ENCODE data around the gene PSMA1. TPM values are rescaled to one million over a fixed set of nuclear protein-coding genes. Genes with fewer than 3 reads are reported as not detected.

Gene PSMA1
- total and polyA plus RNA-seq, 2 of the 13 experiments (the other 11 are each of a cell fraction or from before 2014, with no cell fraction given) = 188 to 229 TPM

DNA sequence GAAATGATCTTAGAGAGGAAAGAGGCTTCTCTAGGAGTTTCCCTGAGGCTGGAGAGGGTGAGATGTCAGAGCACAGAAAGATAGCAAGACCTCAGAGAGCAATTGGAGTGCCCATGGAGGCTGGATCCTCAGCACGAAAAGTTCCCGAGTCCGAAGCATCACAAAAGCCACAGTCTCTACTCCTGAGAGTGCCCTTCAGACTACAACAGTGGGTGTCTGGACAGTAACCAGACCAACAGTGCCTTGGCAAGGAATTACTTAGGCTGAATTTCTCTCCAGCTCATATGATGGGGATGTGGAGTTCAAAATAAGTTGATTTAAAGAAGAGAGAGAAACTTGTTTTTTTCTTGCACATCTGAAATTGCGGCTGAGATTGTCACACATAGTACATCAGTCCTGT is 31.9 kb upstream of the PSMA1 start:
- no peak for ATAC-seq
- no peaks in the 10 kb centered on the region for H3K9me3 ChIP-seq (ENCODE audit: low read length)
- no peak overlapping the region for H3K27ac ChIP-seq (ENCODE audit: extremely low read length, insufficient read depth, low read length)
- H3K36me3 ChIP-seq (replicated peaks in 1 of 2; ENCODE audit: control insufficient read depth in 1 of 2, insufficient read depth in 2 of 2, low read length in 2 of 2) = peaks cover 1 to 4% of the 10 kb centered on the region in 2 experiments; a peak in 2 of 5 replicates
- H4K20me1 ChIP-seq (ENCODE audit: insufficient read depth, low read length) = no peaks in the 10 kb centered on the region
- no peak overlapping the region for H3K4me3 ChIP-seq (replicated peaks in 1 of 3; ENCODE audit: insufficient read depth in 1 of 3, low read depth in 2 of 3, low read length in 3 of 3)
- ChIA-PET CTCF (ENCODE audit: low intra/inter-chr PET ratio, low total read pairs) (no interaction called here), POLR2A (no interaction called here)
- no peaks in the 10 kb centered on the region for H3K27me3 ChIP-seq (ENCODE audit: control insufficient read depth in 1 of 2, insufficient read depth in 2 of 2, low read length in 2 of 2)
- H3K9ac ChIP-seq (ENCODE audit: insufficient read depth, low read depth, low read length) = no peak overlapping the region
- H3K79me2 ChIP-seq (ENCODE audit: insufficient read depth, low read length) = no peaks in the 10 kb centered on the region
- no TSS peak for BruUV-seq (replicated peaks)
- intact Hi-C loops (cut with micrococcal nuclease; ENCODE audit: unreplicated experiment) = no loop called here
- in situ Hi-C loops (cut with HindIII; ENCODE audit: extremely low pct_ligation_motif_present, low pct_unique_long_range_greater_than_20kb) = no loop called here
- no peak for FAIRE-seq
- H3K4me2 ChIP-seq (ENCODE audit: low read depth, low read length) = no peak overlapping the region
- 92% methylated on average over 4 of the region's 4 CpGs for WGBS (ENCODE audit: low lambda C conversion rate)
- H3K4me1 ChIP-seq (ENCODE audit: insufficient read depth, low read length) = peaks cover 8% of the 10 kb centered on the region
- H2AFZ ChIP-seq (ENCODE audit: low read length) = no peak overlapping the region
- no peak for DNase-seq (ENCODE audit: low spot score)
- TF ChIP-seq, protein P1, sequence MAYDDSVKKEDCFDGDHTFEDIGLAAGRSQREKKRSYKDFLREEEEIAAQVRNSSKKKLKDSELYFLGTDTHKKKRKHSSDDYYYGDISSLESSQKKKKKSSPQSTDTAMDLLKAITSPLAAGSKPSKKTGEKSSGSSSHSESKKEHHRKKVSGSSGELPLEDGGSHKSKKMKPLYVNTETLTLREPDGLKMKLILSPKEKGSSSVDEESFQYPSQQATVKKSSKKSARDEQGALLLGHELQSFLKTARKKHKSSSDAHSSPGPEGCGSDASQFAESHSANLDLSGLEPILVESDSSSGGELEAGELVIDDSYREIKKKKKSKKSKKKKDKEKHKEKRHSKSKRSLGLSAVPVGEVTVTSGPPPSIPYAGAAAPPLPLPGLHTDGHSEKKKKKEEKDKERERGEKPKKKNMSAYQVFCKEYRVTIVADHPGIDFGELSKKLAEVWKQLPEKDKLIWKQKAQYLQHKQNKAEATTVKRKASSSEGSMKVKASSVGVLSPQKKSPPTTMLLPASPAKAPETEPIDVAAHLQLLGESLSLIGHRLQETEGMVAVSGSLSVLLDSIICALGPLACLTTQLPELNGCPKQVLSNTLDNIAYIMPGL (CRISPR knock-in tag; IDR thresholded peaks at IDR 0.05; ENCODE audit: borderline replicate concordance in 1 of 2, low read depth in 1 of 2) = no peak
- no peak for TF ChIP-seq ZNF761 (CRISPR knock-in tag; conservative IDR thresholded peaks at IDR 0.05)
- no peak for TF ChIP-seq HOXA9 (CRISPR knock-in tag; IDR thresholded peaks at IDR 0.05; ENCODE audit: borderline replicate concordance)
- TF ChIP-seq CBFB (CRISPR knock-in tag; IDR thresholded peaks at IDR 0.05) = no peak
- TF ChIP-seq, protein P2, sequence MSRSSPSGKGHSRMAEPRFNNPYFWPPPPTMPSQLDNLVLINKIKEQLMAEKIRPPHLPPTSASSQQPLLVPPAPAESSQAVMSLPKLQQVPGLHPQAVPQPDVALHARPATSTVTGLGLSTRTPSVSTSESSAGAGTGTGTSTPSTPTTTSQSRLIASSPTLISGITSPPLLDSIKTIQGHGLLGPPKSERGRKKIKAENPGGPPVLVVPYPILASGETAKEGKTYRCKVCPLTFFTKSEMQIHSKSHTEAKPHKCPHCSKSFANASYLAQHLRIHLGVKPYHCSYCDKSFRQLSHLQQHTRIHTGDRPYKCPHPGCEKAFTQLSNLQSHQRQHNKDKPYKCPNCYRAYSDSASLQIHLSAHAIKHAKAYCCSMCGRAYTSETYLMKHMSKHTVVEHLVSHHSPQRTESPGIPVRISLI (CRISPR knock-in tag; IDR thresholded peaks at IDR 0.05; ENCODE audit: borderline replicate concordance) = no peak
- no peak for TF ChIP-seq HNRNPL (IDR thresholded peaks at IDR 0.05; ENCODE audit: low read depth, low read length)
- TF ChIP-seq ZNF264 (CRISPR knock-in tag; IDR thresholded peaks at IDR 0.05) = no peak
- TF ChIP-seq, protein P3, sequence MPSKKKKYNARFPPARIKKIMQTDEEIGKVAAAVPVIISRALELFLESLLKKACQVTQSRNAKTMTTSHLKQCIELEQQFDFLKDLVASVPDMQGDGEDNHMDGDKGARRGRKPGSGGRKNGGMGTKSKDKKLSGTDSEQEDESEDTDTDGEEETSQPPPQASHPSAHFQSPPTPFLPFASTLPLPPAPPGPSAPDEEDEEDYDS (CRISPR knock-in tag; IDR thresholded peaks at IDR 0.05) = no peak
- no peak for TF ChIP-seq FOXA3 (CRISPR knock-in tag; IDR thresholded peaks at IDR 0.05)
- no peak for TF ChIP-seq ZNF879 (CRISPR knock-in tag; IDR thresholded peaks at IDR 0.05)
- TF ChIP-seq RXRB (CRISPR knock-in tag; IDR thresholded peaks at IDR 0.05; ENCODE audit: borderline replicate concordance) = no peak
- no peak for TF ChIP-seq IRX3 (CRISPR knock-in tag; IDR thresholded peaks at IDR 0.05; ENCODE audit: borderline replicate concordance, low read depth)
- TF ChIP-seq ZSCAN21 (CRISPR knock-in tag; IDR thresholded peaks at IDR 0.05; ENCODE audit: borderline replicate concordance) = no peak
- no peak for TF ChIP-seq ZNF776 (CRISPR knock-in tag; IDR thresholded peaks at IDR 0.05)
- TF ChIP-seq HOXA5 (CRISPR knock-in tag; IDR thresholded peaks at IDR 0.05) = no peak
